ENCODE measurements around the gene AKAP13. TPM values are rescaled to one million over a fixed set of nuclear protein-coding genes. Genes with fewer than 3 reads are reported as not detected.
A peak's percentile ranks its signal among the peaks of the same experiment; 100 is the strongest.

Gene AKAP13
- polyA plus RNA-seq, 3 donors, result 82.8 to 94.8 (median 88.1) TPM

- peak; percentile 66 for DNase-seq
Measured at GRCh38 chr15:85702321-85703101, 322.1 kb downstream of the AKAP13 start.

GRCh38 chr15:85704066-85704465, 323.7 kb downstream of the AKAP13 start:
- no peak for DNase-seq

- DNase-seq, result no peak
Measured at GRCh38 chr15:85704720-85705429, 324.5 kb downstream of the AKAP13 start.

- DNase-seq, result no peak
Measured at GRCh38 chr15:85706779-85707518, 326.5 kb downstream of the AKAP13 start.

- DNase-seq, result peak; percentile 69
Measured at GRCh38 chr15:85707519-85708338, 327.3 kb downstream of the AKAP13 start.

DNA sequence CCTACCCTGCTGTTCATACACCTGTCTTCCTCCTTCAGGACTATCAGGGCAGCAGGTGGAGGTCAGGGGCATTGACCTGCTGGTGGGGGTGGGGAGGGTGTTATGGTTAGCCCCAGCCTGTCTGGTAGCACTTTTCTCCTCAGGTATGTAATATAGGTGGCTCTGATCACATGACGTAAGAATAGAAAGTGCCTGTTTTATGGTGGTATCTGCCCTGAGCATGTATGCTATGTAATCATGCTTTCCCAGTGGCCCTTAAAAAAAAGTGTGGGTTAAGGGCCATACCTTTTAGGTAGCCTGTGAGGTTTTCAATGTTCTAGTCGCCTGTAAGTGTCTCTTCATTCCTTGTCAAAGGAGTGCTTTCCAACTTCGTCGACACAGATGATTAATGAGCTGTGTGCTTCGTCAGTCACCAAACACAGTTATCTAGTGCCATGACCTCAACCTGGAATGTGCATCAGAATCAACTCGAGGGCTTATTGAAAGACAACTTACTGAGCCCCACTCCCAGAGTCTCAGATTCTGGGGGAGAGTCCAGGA, 328.1 kb downstream of the AKAP13 start:
- DNase-seq, result no peak

DNA sequence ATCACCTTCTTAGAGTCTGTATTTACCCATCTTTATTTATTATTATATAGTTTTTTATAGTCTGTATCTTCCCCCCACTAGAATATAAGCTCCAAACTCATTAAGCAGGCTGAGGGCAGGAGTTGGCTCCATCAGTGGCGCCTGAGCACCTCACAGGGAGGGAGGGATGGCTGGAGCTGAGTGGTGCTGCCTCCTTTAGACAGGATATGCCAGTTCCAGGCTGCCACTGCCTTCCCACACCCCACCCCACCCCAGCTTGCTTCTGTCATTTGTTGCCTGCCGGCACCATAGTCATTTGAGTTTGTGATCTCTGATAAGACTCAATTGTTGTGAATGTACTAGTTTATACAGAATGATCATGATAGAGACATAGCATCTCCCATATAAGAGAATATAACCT, 328.8 kb downstream of the AKAP13 start:
- no peak for DNase-seq

DNA sequence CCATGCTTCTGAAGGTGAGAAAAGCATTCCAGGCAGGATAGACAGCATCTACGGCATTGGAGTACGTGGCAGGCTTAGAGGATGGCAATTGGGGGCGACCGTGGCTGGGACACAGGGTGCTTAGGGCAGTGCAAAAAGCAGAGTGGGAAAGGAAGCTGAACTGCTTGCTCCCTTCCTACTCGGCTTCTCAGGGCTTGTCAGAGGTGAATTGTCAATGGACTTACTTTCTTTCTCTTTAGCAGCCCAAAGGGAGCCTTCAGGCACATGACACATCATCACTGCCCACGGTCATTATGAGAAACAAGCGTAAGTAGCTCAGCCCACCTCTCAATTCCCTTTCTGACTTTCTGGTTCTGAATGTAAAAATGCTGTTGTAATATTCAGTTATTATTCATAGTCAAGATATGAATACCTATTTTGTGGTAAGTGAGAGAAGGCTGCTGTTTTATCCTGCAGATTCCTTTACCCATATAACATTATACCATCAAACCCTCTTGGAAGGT, 330.0 kb downstream of the AKAP13 start:
- no peak for DNase-seq

DNA sequence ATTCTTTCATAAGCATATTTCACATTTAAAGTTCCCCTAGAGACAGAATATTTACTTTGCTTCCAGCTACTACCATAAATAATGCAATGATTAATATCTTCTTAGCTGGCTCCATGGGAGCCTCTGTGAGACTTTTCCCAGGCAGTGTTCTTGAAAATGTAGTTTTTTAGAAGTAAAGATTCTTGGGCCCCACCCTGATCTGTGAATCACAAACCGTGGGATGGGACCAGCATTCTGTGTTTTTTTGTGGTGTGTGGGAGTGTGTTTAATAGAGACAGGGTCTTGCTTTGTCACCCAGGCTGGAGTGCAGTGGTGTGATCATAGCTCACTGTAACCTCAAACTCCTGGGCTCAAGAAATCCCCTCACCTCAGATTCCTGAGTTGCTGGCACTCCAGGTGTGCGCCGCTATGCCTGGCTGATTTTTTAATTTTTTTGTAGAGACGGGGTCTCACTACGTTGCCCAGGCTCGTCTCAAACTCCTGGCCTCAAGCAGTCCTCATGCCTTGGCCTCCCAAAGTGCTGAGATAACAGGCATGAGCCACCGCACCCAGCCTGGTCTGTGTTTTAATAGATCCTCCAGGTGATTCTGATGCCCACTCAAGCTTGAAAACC, 331.3 kb downstream of the AKAP13 start:
- no peak for DNase-seq

DNA sequence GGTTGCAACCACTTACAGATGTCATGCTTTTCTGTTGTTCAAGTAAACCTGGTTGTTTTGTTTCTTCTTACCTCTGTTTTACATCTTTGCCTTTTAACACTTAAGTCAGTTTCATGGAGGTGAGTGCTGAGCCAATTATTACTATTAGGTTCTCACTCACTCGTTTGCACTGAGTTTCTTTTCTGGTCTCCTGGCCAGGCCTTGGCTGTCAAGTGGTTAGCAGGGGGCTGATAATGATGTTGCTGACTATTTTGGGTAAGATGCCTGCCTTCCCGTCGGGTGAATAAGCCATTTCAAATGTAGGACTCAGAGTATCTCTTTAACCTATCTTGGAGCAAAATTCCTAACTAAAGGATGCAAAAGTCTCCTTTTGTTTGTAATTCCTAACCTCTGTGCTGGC, 335.9 kb downstream of the AKAP13 start:
- no peak for DNase-seq

DNA sequence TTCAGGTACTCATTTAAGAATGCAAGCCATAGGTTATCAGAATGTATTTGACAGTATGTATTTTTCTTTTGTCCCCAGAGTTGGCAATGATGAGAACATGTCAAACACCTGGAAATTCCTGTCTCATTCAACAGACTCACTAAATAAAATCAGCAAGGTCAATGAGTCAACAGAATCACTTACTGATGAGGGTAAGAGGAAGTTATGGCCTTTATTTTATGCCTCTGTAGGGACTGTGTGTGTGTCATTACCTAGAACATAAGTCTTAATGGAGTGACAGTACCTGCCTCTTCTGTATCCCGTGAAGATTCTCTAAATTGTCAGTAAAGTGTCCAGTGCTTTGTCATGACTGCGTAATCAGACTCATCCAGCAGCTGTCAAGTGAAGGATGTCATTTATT, 336.8 kb downstream of the AKAP13 start:
- DNase-seq, result no peak

- DNase-seq, result no peak
Measured at GRCh38 chr15:85718271-85718971, 338.0 kb downstream of the AKAP13 start.

GRCh38 chr15:85718981-85719380, 338.6 kb downstream of the AKAP13 start:
- DNase-seq, result no peak

DNA sequence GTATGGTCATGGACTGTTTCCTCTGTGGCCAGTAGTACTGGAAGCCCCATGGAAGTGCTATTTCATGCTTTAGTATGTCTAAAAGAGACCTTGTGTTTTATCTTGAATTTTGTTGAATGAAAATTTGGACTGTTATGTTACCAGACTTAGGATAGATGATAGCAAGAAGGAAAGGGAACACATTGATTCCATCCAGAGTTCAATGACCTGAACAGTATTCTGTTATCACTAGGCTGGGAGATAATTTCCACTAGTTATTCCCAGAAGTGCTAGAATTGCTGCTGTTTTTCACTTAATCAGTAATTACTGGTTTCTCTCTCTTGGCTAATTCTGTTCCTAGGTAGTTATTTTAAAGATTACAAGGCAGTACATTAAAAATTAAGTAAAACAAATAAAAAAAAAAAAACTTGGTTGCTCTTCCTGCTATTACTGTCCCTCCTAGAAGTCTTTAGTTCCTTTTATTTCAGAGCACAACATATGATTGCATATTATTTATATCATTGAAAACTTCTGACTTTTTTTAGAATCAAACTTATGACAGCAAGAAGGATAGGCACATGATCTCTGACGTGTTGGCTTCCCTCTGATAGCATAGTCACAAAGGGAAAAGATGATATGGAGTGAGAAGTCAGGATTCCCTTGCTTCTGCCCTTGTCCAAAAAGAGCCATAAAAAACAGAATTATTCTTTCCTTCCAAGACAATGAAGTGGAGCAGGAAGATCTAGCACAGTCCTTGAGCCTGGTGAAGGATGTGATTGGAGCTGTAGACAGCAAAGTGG, 342.2 kb downstream of the AKAP13 start:
- no peak for DNase-seq

- DNase-seq, result no peak
Measured at GRCh38 chr15:85723960-85724945, 343.9 kb downstream of the AKAP13 start.

DNA sequence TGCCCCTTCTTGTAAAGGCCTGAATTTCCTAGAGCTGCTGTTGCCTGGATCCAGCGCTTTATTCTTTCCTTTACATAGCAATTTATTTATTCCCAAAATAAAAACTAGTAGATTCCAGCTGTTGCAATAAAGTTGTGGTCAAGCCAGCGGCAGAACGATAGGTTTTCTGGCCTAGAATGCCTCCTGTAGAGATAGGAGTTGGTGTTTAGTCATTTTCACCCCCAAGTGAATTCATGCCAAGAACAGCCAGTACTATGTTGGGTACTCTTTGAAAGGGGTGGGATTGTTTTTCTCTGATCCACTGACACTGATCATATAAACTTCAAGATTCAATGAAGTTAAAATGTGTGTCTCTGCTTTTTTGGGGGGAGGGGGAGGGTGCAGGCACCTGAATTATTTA, 344.6 kb downstream of the AKAP13 start:
- no peak for DNase-seq

- DNase-seq, result no peak
Measured at GRCh38 chr15:85725564-85725963, 345.2 kb downstream of the AKAP13 start.

DNA sequence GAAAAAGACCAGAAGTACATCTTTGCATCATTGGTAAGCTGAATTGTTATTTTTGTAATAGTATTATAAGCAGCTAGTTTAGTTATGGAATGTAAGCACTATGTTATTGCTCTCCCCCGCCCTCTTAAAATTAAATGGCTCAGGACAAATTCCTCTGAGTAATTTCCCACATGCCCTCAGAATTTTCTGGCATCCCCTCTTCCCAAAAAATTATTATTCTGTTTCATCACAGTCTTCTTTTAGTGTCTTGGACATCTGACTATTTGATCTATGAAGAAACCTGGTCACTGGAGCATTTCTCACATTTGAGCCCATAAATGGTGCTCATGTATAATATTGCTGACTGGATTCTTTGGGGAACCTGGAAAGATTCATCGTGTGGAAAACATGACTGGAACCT, 346.1 kb downstream of the AKAP13 start:
- no peak for DNase-seq
